NCI-H774 (cell line): ENCODE results near the gene SYTL1.

ENCODE experiments used
- DNase-seq: peaks from one replicate; lab custom pipeline; 2025; lab: John Stamatoyannopoulos, UW

The SYTL1 gene

GRCh38 chr1:27348861-27349783 lies 7.3 kb downstream of the SYTL1 start:
- peak; percentile 25 for DNase-seq

DNA sequence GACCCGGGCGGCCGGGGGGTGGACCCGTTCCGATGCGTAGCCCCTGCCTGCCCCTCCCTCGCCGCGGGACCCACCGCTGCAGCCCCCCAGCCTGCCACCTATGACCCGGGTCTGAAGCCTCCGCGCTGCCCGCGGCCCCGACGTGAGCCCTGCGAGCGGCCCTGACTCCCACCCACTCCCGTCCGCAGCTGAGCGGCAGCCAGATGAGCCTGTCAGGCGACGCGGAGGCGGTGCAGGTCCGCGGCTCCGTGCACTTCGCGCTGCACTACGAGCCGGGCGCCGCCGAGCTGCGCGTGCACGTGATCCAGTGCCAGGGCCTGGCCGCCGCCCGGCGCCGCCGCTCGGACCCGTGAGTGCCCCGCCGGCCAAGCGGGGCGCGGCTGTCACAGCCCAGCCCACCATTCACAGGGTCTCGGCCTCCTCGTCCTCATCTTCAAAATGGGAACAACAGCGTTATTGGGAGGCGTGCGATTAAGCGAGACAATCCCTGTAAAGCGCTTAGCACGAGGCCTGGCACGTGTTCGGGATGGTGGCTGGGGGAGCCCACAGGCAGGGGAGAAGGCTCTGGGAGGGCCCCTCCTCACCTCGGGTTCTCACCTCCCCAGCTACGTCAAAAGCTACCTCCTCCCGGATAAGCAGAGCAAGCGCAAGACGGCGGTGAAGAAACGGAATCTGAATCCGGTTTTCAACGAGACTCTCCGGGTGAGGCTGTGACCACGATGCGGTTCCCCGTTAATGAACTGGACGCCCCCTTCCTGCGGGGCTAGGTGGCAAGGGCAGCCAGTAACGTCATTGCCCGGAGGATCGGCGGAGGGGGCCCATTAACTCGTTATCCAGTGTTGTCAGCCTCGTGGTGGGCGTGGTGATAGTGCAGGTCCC lies 8.2 kb downstream of the SYTL1 start:
- DNase-seq: peak; percentile 59

GRCh38 chr1:27350663-27351540 lies 9.1 kb downstream of the SYTL1 start:
- DNase-seq: no peak

GRCh38 chr1:27351541-27352107 lies 9.8 kb downstream of the SYTL1 start:
- no peak for DNase-seq

- no peak for DNase-seq
These were observed 11.3 kb downstream of the SYTL1 start for GRCh38 chr1:27353166-27353565.

DNA sequence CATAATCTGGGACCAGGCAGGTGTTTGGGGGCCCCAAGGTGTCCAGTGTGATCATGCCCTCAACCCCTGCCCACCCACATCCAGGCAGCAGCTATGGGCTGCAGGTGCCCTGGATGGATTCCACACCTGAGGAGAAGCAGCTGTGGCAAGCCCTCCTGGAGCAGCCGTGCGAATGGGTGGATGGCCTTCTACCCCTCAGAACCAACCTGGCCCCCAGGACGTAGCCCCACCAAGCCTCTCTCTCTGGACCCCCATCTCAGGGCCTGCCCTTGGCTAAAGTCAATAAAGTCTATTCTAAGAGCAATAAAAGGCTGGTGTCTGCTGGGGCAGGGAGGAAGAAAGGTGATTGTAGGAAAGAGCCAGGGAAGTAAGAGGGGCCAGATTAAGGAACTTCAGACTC lies 11.8 kb downstream of the SYTL1 start:
- DNase-seq: no peak

DNA sequence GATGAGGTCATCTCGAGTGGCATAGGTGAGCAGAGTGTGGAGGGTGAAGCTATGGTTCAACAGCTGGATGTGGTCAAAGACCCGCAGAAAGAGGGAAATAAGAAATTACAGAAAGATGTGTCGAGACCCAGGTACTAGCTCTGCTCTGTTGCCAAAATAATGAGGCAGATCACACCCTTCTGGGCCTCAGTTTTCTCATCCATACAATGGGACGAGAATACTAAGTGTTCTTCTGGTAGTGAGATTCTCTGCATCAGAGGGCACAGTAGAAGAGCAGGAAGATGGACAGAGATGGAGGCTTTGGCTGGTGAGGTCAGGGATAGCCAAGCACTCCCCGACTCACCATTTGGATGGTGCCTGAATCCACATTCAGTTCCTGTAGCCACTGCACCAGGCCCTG lies 13.9 kb downstream of the SYTL1 start:
- DNase-seq: no peak

DNA sequence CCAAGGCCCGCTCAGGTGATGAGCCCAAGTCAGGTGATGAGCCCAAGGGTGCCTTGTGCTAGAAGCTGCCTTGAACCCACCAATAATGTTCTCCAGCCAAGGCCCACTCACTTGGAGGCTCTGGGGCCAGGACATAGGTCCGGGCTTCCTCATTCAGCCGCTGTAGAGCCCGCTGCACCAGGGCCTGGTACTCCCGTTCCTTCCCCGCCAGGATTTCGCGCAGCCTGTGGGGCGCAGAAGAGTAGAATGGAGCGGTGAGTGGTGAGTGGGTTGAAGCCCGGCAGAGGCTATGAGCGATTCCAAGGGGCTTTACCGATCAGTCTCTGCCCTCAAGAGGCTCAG lies 14.4 kb downstream of the SYTL1 start:
- no peak for DNase-seq

DNA sequence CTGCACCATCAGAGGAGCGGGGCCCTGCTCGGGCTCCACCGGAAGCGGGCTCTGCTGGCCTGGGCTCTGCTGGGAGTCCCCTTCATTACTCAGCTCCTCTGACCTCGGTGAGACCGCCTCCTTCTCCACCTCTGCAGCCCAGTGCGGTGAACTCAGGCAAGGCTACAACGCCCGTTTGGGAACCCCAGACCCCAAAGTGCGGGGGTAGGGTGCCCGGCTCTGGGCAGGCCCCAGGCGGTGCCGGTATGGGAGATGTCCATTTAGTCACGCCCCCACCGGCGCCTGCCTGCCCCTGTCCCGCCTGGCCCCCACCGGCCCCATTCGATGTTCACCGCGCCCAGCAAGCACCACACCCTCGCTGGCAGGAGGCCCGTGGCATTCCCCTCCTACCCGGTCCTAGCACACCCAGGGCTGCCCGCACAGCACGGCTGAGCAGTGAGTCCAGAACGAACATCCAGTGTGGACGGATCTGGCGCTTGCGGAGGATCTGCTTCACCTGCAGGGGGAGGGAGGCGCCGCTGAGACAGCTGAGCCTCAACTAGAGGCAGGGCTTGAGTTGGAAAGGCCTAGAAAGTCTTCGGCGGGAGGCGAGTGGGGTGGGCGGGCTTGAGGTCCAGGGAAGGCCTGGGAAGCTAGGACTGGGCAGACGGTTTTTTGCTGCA lies 14.9 kb downstream of the SYTL1 start:
- DNase-seq: no peak

- no peak for DNase-seq
These were observed 15.6 kb downstream of the SYTL1 start for GRCh38 chr1:27357281-27358037.

DNA sequence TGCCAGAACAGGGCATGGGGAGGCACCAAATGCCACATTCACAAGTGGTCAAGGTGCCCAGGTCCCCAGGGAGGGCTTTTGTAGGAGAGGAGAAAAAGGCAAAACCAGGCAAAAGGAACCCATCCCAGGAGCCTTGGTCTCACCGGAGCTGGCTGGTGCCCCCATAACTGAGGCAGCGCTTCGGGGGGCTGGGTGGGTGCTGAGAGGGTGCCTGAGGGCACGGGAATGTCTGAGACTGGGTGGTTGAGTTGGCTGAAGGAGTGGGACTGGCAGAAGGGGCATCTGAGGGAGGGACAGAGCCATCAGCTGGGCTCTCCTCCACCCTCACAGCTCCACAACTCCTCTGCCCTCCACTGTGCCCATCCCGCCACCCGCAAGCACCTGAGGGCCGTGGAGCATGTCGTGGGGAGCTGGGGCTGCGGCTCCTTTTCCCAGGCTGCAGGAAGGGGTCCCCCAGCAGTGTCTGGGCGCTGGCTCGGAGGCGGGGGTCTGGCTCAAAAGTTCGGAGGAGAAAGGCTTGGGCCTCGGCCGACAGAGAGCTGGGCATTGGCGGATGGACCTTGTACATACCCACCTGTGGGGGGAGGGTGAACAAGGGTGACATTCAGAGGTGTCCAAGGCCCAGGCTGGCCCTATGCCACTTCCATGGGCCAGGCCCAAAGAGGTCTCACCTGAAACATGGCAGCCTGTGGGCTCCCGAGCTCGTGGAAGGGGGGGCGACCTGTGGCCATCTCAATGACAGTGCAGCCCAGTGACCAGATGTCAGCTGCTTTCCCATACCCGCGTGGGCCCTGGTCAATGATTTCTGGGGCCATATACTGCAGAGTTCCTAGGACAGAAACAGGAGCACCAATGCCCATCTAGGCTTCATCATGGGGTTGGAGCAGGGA lies 16.5 kb downstream of the SYTL1 start:
- DNase-seq: no peak

GRCh38 chr1:27358928-27359313 lies 17.1 kb downstream of the SYTL1 start:
- no peak for DNase-seq

- no peak for DNase-seq
These were observed 18.0 kb downstream of the SYTL1 start for GRCh38 chr1:27359822-27360158.

DNA sequence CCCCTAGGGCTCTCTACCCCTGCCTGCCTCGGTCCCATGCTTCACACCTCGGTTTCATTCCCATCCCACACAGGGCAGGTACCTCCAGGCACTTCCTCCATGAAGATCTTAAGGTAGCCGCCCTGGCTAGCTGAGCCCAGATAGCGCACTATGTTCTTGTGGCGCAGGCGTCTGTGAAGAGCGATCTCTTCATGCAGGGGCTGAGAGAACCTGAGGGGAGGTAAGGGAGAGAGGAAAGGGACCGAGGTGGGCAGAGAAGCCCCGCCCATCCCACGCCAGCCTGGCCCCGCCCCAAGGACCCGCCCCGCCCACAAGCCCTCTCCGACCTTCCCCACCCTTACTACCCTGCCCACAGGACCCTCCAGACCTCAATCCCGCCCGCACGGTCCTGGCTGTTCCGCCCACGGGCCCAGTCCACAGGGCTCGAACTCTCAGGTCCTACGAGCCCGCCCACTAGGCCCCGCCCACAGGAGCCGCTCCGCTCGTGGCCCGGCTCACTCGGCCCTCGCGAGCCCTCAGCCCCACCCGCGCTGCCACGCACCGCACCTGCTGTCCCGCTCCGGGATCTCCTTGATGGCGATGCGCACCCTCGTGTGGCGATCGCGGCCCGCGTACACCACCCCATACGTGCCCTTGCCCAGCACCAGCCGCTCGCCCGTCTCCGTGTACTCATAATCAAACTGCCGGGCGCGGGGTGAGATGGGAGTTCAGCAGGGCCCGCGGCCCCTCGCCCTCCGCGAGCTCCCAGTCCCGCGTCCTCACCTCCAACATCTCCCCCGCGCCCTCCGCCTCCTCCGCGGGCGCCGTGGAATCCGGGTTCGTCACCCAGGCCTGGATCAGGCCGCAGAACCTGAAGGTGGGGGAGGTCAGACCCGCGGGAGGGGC lies 18.6 kb downstream of the SYTL1 start:
- DNase-seq: no peak

GRCh38 chr1:27361044-27361402 lies 19.2 kb downstream of the SYTL1 start:
- DNase-seq: no peak

GRCh38 chr1:27361553-27361952 lies 19.7 kb downstream of the SYTL1 start:
- DNase-seq: no peak

DNA sequence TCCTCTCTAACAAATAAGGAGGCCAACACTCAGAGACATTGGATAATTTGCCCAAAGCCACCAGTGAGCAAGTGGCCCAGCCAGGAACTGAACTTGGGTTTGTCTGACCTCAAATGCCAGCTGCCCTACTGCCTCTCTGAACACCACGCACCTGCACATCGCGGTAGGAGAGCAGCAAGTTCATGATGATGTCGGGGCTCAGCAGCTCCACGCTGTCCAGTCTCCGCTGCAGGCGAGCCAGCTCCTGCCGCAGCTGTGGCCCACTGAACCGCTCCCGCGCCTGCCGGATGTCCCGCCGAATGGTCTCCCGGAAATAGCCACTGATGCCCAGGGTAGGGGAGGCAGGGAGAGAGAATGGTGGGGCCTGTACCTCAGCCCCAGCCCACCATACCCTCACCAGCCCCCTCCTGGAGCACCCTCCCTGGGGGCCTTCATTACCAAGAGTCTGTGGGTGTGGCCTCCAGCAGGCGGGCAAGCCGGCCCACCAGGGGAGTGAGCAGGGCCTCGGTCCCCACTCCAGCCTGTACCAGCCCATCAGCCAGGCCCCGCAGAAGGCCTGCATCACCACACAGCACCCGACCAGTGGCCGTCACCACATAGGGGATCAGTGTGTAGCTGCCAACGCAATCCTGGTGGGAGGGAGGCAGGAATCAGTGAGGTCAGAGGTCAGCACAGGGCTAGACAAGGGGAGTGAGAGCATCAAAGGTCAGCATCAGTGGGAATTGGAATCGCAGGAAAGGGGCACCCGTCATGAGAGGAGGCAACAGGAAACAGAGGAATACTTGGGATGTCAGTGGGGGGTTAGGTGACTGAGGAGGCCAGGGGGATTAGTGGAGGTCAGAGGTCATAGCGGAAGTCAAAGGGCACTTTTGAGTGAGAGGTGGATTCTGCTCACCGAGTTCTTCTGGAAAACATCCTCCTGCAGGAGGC lies 22.2 kb downstream of the SYTL1 start:
- DNase-seq: no peak
